Subcutaneous adipose tissue (tissue), 4 donors: ENCODE measurements around the gene VSIG10. TPM values are rescaled to one million over a fixed set of nuclear protein-coding genes. Genes with fewer than 3 reads are reported as not detected.

Source experiments
- CTCF ChIP-seq: fragments of 450-650 bp; IDR thresholded peaks from one replicate; pipeline ENCODE4 v1.5.1; 2016; ENCODE audit warnings: low read depth, mild to moderate bottlenecking, control low read depth, antibody characterized with exemption, moderate library complexity
- total RNA-seq, 4 donors: library from RNA; depleted of rRNA; stranded (reverse); fragments of >200 nt; gene quantifications; one replicate each; pipeline ENCODE4 v1.1.0, GENCODE V29; 2016

The VSIG10 gene
- total RNA-seq, 4 donors from 2014 or later: 21.8 to 58.0 (median 29.5) TPM

- TF ChIP-seq CTCF: no peak
These were observed 40.7 kb upstream of the VSIG10 start for GRCh38 chr12:118144499-118144898.

GRCh38 chr12:118140825-118141224 lies 37.0 kb upstream of the VSIG10 start:
- no peak for TF ChIP-seq CTCF

- TF ChIP-seq CTCF: no peak
These were observed 33.4 kb upstream of the VSIG10 start for GRCh38 chr12:118137148-118137678.

- no peak for TF ChIP-seq CTCF
These were observed 32.8 kb upstream of the VSIG10 start for GRCh38 chr12:118136559-118137003.

- TF ChIP-seq CTCF: no peak
These were observed 32.2 kb upstream of the VSIG10 start, which contains the start of gene PEBP1 for GRCh38 chr12:118135788-118136558. Gene PEBP1 (plus strand): TSS chr12:118136124. CDS start chr12:118136210, 86 bp downstream.

GRCh38 chr12:118127867-118128266 lies 24.1 kb upstream of the VSIG10 start:
- TF ChIP-seq CTCF: no peak

GRCh38 chr12:118126119-118126757 lies 22.4 kb upstream of the VSIG10 start:
- no peak for TF ChIP-seq CTCF
